Left cardiac atrium (tissue), 4 donors: Measurements from ENCODE around the gene PDE8A. TPM values are rescaled to one million over a fixed set of nuclear protein-coding genes. Genes with fewer than 3 reads are reported as not detected.

Experiments used
- ATAC-seq, 2 donors: fragments of 200-7000 bp; cut with Tn5 transposase; one replicate each; pipeline ENCODE4 v1.9.1; 2020; ENCODE audit warnings: mild to moderate bottlenecking in 2 of 2, moderate library complexity in 2 of 2
- DNase-seq: peaks from one replicate; pipeline ENCODE4 v3.0.0-alpha.2; 2020
- intact Hi-C, 2 donors: fragments of 100-400 bp; cut with DNase I; formaldehyde crosslinking; loops; one replicate each; pipeline versions ENCODE4 v1.14.1 to v1.15.1; 2022 to 2023
- total RNA-seq, 2 donors: library from RNA; stranded (reverse); fragmentation: NEBNext Ultra II Directional; extraction: Animal tissue kit (Norgen Biotek cat#: 25700); gene quantifications; one replicate each; pipeline ENCODE4 v1.2.1, GENCODE V29; 2021
- donor health status: DM: no; HTN: yes; CAD: no.
- donor health status: DM: no; HTN: yes; CAD: no; lungs with severe emphysema.
- donor health status: DM: yes; HTN: yes; CAD: no.
- donor health status: Dilated cardiomyopathy.

The PDE8A gene
- total RNA-seq, 2 donors from 2014 or later = 21.1 to 26.3 TPM

GRCh38 chr15:85024509-85025336 lies 43.1 kb downstream of the PDE8A start:
- ATAC-seq (peak in 1 of 2 donors; percentile 34), DNase-seq (no peak)
- intact Hi-C loops = no loop called here

GRCh38 chr15:85025516-85026251 lies 44.0 kb downstream of the PDE8A start:
- DNase-seq = no peak
- intact Hi-C loops = no loop called here
- no peak for ATAC-seq

- ATAC-seq (peak; percentile 65 to 84), DNase-seq (peak; percentile 55)
- intact Hi-C loops = no loop called here
These were observed 44.8 kb downstream of the PDE8A start for GRCh38 chr15:85026304-85027032.

DNA sequence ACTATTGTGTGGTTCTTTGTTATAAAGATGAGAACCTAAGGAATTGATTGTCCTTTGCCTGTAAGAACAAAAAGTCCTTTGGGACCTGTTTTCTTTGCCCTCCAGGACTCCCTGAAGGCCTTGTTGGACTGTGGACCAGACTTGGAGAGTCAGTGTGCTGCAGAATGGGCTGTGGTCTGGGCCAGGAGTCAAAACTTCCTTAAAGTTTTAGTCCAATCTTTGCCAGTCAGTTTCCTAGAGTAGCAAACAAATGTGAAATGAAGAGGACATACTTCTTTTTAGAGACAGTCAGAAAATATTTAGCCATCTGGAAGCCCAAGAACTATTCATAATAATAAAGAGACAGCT lies 45.4 kb downstream of the PDE8A start:
- intact Hi-C loops = no loop called here

DNA sequence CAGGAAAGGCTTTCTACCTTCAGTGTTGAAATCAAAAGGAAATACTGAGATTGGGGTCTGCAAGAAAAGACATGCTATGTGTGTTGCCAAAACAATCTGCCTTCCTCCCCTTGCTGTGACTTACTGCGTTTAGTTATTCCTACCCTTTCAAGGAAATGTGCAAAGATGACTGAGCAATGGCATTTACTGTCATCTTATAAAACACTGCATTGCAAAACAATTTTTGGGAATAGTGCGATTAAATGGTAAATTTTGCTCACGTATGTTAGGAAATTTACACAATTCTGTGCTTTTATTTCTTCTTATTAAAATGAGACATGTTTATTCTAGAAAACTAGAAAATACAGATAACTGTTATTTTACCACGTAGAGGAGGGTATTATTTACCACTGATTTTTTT lies 45.8 kb downstream of the PDE8A start:
- intact Hi-C loops = no loop called here
- ATAC-seq (no peak), DNase-seq (no peak)

More for the DNA sequence above, 45.4 kb downstream of the PDE8A start:
- ATAC-seq (peak in 1 of 2 donors; percentile 24), DNase-seq (no peak)

- no peak for ATAC-seq
- intact Hi-C loops = no loop called here
These were observed 46.8 kb downstream of the PDE8A start for GRCh38 chr15:85028416-85028815.

DNA sequence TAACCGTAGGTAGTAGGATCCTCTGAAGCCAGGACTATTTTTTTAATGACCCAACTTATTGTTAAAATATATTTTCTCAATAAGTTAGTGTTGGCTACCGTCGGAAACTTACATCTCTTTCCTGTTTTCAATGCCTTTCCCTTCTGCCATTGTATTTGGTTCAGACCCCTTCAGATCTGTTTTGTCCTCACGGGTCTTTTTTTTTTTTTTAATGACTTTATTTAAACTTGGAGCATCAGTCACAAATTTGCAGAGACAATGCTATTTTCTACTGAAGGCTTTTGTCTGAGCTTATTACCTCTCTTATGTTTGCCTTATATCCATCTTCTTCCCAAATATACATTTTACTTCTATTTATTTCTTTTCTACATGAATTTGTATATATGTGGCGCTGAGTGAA lies 47.6 kb downstream of the PDE8A start:
- intact Hi-C loops = no loop called here
- ATAC-seq (no peak), DNase-seq (no peak)

More at GRCh38 chr15:85028416-85028815, 46.8 kb downstream of the PDE8A start:
- no peak for DNase-seq

- intact Hi-C loops = no loop called here
- ATAC-seq = peak in 1 of 2 donors; percentile 48
- DNase-seq = no peak
These were observed 48.8 kb downstream of the PDE8A start for GRCh38 chr15:85030301-85030929.

GRCh38 chr15:85031086-85031943 lies 49.7 kb downstream of the PDE8A start:
- ATAC-seq = no peak
- DNase-seq = no peak
- intact Hi-C loops = no loop called here

GRCh38 chr15:85031944-85032558 lies 50.4 kb downstream of the PDE8A start:
- intact Hi-C loops = no loop called here
- DNase-seq (no peak), ATAC-seq (no peak)

DNA sequence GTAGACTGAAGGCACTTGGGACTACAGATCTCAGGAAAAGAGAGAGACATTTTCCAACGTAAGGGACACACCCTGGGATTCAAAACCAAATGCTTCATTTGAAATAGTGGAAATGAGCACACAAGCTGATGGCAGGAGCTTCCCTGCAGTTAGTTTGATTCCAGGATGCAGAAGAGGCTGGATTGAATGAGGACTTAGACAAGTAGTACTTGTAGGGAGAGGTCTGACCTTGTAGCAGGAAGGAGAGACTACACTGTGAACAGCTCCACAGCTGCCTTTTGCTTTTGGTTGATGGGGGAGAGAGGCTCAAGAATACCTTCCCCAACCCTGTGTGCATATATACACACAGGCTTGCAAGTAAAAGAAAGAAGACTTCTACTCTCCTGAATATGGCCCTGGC lies 51.5 kb downstream of the PDE8A start:
- DNase-seq (no peak), ATAC-seq (no peak)
- intact Hi-C loops = no loop called here

- ATAC-seq (no peak), DNase-seq (no peak)
- intact Hi-C loops = no loop called here
These were observed 52.6 kb downstream of the PDE8A start for GRCh38 chr15:85034276-85034675.

DNA sequence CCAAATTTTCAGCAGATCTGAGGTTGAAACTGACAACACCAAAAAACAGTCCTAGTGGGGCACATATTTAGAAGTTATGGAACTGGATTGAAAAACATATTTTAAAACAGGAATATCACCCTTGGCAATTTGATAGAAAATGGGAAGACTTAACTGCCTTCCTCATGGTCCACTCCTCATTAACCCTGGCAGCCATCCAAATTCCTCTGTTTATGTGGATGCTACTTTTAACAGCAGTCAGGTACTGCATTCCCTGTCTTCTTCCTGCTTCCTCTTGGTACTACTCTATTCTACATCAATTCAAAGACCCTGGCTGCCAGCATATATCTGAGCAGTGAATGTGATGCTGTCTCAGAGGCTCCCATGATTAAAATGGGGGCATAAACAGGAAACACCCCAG lies 54.3 kb downstream of the PDE8A start:
- no peak for ATAC-seq
- intact Hi-C loops = no loop called here
- no peak for DNase-seq

GRCh38 chr15:85036716-85037115 lies 55.1 kb downstream of the PDE8A start:
- intact Hi-C loops = loop anchor here in 1 of 2 donors (1.0 kb wide), 1 partner anchor 35 kb away; no protein-coding TSS in a partner anchor
- DNase-seq (no peak), ATAC-seq (peak; percentile 55 to 68)

GRCh38 chr15:85037641-85038040 lies 56.0 kb downstream of the PDE8A start:
- DNase-seq (no peak), ATAC-seq (no peak)
- intact Hi-C loops = loop anchor here in 1 of 2 donors (1.0 kb wide), 1 partner anchor 36 kb away; no protein-coding TSS in a partner anchor

DNA sequence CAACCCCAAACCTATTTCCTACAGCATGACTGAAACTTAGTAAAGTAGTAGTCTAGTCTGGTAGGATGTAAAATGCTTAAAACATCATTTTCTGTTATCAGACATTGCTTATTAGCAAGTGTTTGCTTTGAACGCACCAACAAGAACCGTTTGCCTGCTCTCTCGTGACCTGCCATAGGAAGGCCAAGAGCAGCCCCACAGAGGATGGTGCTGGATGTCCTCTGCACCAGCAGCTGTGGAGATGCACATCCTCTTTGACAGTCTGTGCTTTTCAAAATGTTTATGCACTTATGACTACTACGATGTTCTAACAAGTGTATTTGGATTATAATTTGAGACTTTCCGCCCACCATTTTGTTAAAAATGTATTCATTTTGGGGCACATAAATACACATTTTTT lies 59.6 kb downstream of the PDE8A start:
- intact Hi-C loops = loop anchor here (5.0 to 10.0 kb wide), 3 partner anchors 51 to 446 kb away; no protein-coding TSS in a partner anchor
- no peak for ATAC-seq
- DNase-seq = no peak

GRCh38 chr15:85044251-85044853 lies 62.7 kb downstream of the PDE8A start:
- intact Hi-C loops = loop anchor here (1.0 to 10.0 kb wide), 4 partner anchors 48 to 450 kb away; no protein-coding TSS in a partner anchor
- DNase-seq = peak; percentile 57
- ATAC-seq = peak; percentile 67 to 83
